Breast epithelium (tissue), 4 donors: Measurements from ENCODE around the gene INIP. TPM values are rescaled to one million over a fixed set of nuclear protein-coding genes. Genes with fewer than 3 reads are reported as not detected.

Experiments
- DNase-seq, 2 donors: peaks; one replicate each; pipeline ENCODE4 v3.0.0-alpha.2; 2019; ENCODE audit warnings: low spot score in 2 of 2
- H3K27ac ChIP-seq, 2 donors: fragments of 200-600 bp; sonication (generic) in 1 of 2; one replicate each; pipeline ENCODE4 v1.5.1; 2016 to 2019; ENCODE audit warnings: mild to moderate bottlenecking in 1 of 2
- H3K27me3 ChIP-seq, 2 donors: fragments of 200-600 bp; sonication (generic) in 1 of 2; one replicate each; pipeline versions ENCODE4 v1.5.1 to v1.6.0; 2017 to 2019; ENCODE audit warnings: control low read depth in 1 of 2, mild to moderate bottlenecking in 1 of 2
- H3K36me3 ChIP-seq: fragments of 200-600 bp; one replicate; pipeline ENCODE4 v1.5.1; 2019
- H3K4me1 ChIP-seq, 2 donors: fragments of 200-600 bp; sonication (generic); one replicate each; pipeline ENCODE4 v1.5.1; 2016 to 2019; ENCODE audit warnings: control low read depth in 1 of 2
- H3K4me3 ChIP-seq, 3 donors: fragments of 200-600 bp; sonication (generic); 1 replicate in 2 of 3; 2 replicates in 1 of 3; pipeline ENCODE4 v1.5.1; 2016 to 2019; ENCODE audit warnings: mild to moderate bottlenecking in 3 of 3, moderate library complexity in 2 of 3
- H3K9me3 ChIP-seq, 2 donors: fragments of 200-600 bp; sonication (generic) in 1 of 2; one replicate each; pipeline ENCODE4 v1.5.1; 2016 to 2019; ENCODE audit warnings: control low read depth in 1 of 2
- CTCF ChIP-seq, 3 donors: fragments of 450-650 bp; IDR thresholded peaks; one replicate each; pipeline ENCODE4 v1.5.1; 2016 to 2017; ENCODE audit warnings: antibody characterized with exemption in 3 of 3, mild to moderate bottlenecking in 3 of 3, moderate library complexity in 3 of 3
- POLR2A ChIP-seq: fragments of 450-650 bp; IDR thresholded peaks from one replicate; pipeline ENCODE4 v1.6.1; 2016; ENCODE audit warnings: antibody characterized with exemption, mild to moderate bottlenecking, moderate library complexity
- POLR2AphosphoS5 ChIP-seq, 3 donors: sonication (generic); formaldehyde crosslinking; IDR thresholded peaks; one replicate each; pipeline ENCODE4 v1.6.1; 2017; ENCODE audit warnings: antibody characterized with exemption in 3 of 3
- intact Hi-C: fragments of 100-400 bp; cut with DNase I; formaldehyde crosslinking; loops from one replicate; pipeline ENCODE4 v1.15.1; 2023; ENCODE audit warnings: low total_unique reads
- total RNA-seq, 3 donors: library from RNA; depleted of rRNA; stranded (reverse); fragments of >200 nt; gene quantifications; one replicate each; pipeline ENCODE4 v1.1.0, GENCODE V29; 2016

INIP gene
- total RNA-seq, 3 donors from 2014 or later = 21.0 to 25.6 (median 21.9) TPM

DNA sequence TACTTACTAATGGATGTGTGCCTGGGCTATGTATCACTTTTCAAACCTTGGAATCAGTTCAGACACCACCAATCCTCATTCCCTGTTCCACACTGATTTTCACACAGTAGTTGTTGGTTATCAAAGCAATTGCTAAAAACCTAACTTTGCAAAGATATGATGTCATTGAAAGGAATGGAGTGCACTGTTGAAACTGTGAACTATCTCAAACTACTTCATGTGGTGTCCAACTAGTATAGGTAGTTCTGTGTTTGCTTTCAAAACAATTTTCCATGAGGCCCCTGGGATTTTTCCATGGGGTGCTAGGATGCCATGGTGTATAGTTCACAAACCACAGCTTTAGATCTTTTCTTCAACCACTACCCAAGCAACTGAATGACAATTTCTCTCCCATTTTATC lies 17.8 kb downstream of the INIP start:
- no peak overlapping the region for H3K4me3 ChIP-seq
- TF ChIP-seq CTCF (IDR thresholded peaks at IDR 0.05) = no peak
- no peak for DNase-seq
- no peaks in the 10 kb centered on the region for H3K9me3 ChIP-seq
- H3K27ac ChIP-seq = no peak overlapping the region
- no peaks in the 10 kb centered on the region for H3K4me1 ChIP-seq
- intact Hi-C loops = no loop called here
- no peaks in the 10 kb centered on the region for H3K36me3 ChIP-seq
- H3K27me3 ChIP-seq = no peaks in the 10 kb centered on the region

DNA sequence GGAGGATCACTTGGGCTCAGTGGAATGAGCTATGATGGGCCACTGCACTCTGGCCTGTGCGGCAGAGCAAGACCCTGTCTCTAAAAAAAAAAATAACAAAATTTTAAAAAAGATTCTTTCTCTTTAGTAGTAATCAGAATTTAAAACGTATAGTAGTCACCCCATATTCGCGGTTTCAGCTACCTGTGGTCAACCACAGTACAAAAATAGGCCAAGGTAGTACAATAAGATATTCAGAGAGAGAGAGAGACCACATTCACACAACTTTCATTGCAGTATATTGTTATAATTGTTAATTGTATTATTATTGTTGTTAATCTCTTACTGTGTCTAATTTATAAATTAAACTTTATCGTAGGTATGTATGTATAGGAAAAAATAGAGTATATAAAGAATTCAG lies 18.7 kb downstream of the INIP start:
- intact Hi-C loops = no loop called here
- Histone ChIP-seq H3K36me3 (no peaks in the 10 kb centered on the region), H3K9me3 (no peaks in the 10 kb centered on the region), H3K4me3 (no peak overlapping the region), H3K27me3 (no peaks in the 10 kb centered on the region), H3K27ac (no peak overlapping the region), H3K4me1 (no peaks in the 10 kb centered on the region)
- TF ChIP-seq POLR2A (no peak), POLR2AphosphoS5 (IDR thresholded peaks at IDR 0.05) (no peak), CTCF (IDR thresholded peaks at IDR 0.05) (no peak)
- DNase-seq = no peak

DNA sequence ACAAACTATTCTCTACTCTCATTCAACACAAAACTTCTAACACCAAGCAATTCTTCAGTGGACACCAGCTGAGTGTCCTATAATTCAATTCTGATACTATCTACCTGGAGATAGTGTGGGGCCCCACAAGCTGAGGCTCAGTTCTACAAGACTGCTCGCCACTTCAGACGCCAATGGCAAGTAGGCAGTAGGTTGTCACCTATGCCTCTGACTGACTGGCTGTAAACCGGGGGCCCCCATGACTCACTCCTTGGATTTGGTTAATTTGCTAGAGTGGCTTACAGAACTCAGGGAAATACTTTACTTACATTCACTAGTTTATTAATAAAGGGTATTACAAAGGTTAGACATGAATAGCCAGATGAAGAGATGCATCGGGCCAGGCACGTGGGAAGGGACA lies 21.5 kb downstream of the INIP start:
- Histone ChIP-seq H3K9me3 (no peaks in the 10 kb centered on the region), H3K4me1 (no peaks in the 10 kb centered on the region), H3K27ac (no peak overlapping the region), H3K27me3 (no peaks in the 10 kb centered on the region), H3K36me3 (no peaks in the 10 kb centered on the region), H3K4me3 (no peak overlapping the region)
- TF ChIP-seq POLR2A = no peak
- DNase-seq = no peak
- intact Hi-C loops = no loop called here

GRCh38 chr9:112694706-112695555 lies 23.0 kb downstream of the INIP start:
- Histone ChIP-seq H3K27me3 (no peaks in the 10 kb centered on the region), H3K9me3 (no peaks in the 10 kb centered on the region), H3K27ac (no peak overlapping the region), H3K4me1 (no peaks in the 10 kb centered on the region), H3K36me3 (peaks cover 5% of the 10 kb centered on the region), H3K4me3 (no peak overlapping the region)
- DNase-seq = no peak
- intact Hi-C loops = no loop called here
- TF ChIP-seq POLR2A = no peak
- TF ChIP-seq POLR2AphosphoS5 (IDR thresholded peaks at IDR 0.05) = no peak
- no peak for TF ChIP-seq CTCF (IDR thresholded peaks at IDR 0.05)

GRCh38 chr9:112689161-112689740 lies 28.7 kb downstream of the INIP start:
- intact Hi-C loops = no loop called here
- Histone ChIP-seq H3K4me3 (no peak overlapping the region), H3K27me3 (no peaks in the 10 kb centered on the region), H3K27ac (no peak overlapping the region), H3K36me3 (peaks cover 5% of the 10 kb centered on the region), H3K9me3 (no peaks in the 10 kb centered on the region), H3K4me1 (no peaks in the 10 kb centered on the region)
- TF ChIP-seq POLR2AphosphoS5 (IDR thresholded peaks at IDR 0.05) (no peak), CTCF (IDR thresholded peaks at IDR 0.05) (no peak), POLR2A (no peak)
- DNase-seq = no peak
